Type B pancreatic cell (in vitro differentiated cells): Measurements from ENCODE around the gene PDE8B. TPM values are rescaled to one million over a fixed set of nuclear protein-coding genes. Genes with fewer than 3 reads are reported as not detected.

Experiments
- DNase-seq: peaks from one replicate; pipeline ENCODE4 v3.0.0; 2021; ENCODE audit warnings: mixed read lengths; ENCODE audit not compliant: unreplicated experiment; ENCODE audit errors: extremely low spot score
- H3K27ac Mint-ChIP-seq: 2 replicates; pipeline ENCODE4 v1.8.0; 2021; ENCODE audit warnings: mild to moderate bottlenecking, mixed read lengths
- H3K27me3 Mint-ChIP-seq: 2 replicates; pipeline ENCODE4 v1.8.0; 2021; ENCODE audit warnings: mixed read lengths
- H3K36me3 Mint-ChIP-seq: 2 replicates; pipeline ENCODE4 v1.8.0; 2021; ENCODE audit warnings: mixed read lengths
- H3K4me1 Mint-ChIP-seq: one replicate; pipeline ENCODE4 v1.8.0; 2021; ENCODE audit warnings: mixed read lengths; ENCODE audit not compliant: unreplicated experiment
- H3K4me3 Mint-ChIP-seq: 2 replicates; pipeline ENCODE4 v1.8.0; 2021; ENCODE audit warnings: mild to moderate bottlenecking, mixed read lengths
- H3K9me3 Mint-ChIP-seq: 2 replicates; pipeline ENCODE4 v1.8.0; 2021; ENCODE audit warnings: mixed read lengths
- CTCF ChIP-seq: fragments of 200-600 bp; sonication (generic); conservative IDR thresholded peaks from 2 replicates; pipeline ENCODE4 v1.5.0; 2021; ENCODE audit warnings: antibody characterized with exemption, mild to moderate bottlenecking
- total RNA-seq: library from RNA; stranded (reverse); gene quantifications from 2 replicates; pipeline ENCODE4 v1.2.1, GENCODE V29; 2021; ENCODE audit warnings: low replicate concordance

The PDE8B gene
- total RNA-seq, 1 donor from 2014 or later: 16.7 TPM

- no peak for TF ChIP-seq CTCF
Observed at GRCh38 chr5:77232574-77233358, 22.3 kb downstream of the PDE8B start.

DNA sequence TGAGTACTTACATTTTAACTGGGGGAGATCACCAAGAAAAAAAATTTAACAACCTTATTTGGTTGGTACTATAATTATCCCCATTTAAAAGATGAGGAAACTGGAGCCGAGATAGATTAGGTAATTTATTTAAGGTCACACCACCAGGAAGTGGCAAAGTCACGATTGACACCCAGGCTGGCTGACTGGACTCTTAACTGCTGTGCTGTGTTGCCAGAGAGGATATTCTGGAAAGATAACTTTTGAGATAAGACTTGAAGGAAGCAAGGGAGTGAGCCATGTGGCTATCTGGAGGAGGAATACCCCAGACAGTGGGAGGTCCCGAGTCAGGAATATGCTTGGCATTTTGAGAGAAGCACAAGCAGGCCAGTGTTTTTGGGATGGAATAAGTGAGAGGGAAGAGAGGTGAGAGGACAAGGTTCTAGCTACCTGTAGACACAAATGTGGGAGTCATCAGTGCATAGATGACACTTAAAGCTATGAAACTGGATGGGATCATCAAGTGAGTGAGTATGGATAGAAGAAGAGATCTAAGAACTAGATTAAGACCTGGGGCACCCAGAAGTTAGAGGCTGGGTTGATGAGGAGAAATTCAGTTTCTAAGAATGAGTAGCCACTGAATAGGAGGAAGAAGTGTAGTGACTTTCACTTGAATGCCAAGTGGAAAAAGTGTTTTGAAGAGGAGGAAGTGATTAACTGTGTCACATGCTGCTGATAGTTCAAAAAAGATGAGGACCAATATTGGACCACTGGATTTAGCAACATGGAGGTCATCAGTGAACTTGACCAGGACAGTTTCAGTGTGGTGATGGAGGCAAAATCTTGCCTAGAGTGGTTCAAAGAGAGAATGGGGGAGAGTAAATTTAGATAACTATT is 25.6 kb downstream of the PDE8B start:
- Mint-ChIP-seq H3K4me1 (no peaks in the 10 kb centered on the region), H3K4me3 (no peak overlapping the region), H3K36me3 (no peaks in the 10 kb centered on the region), H3K9me3 (no peaks in the 10 kb centered on the region), H3K27me3 (no peaks in the 10 kb centered on the region), H3K27ac (no peak overlapping the region)
- TF ChIP-seq CTCF: no peak
- DNase-seq: no peak

More at GRCh38 chr5:77232574-77233358, 22.3 kb downstream of the PDE8B start:
- Mint-ChIP-seq H3K27ac (no peak overlapping the region), H3K9me3 (no peaks in the 10 kb centered on the region), H3K4me3 (no peak overlapping the region), H3K36me3 (no peaks in the 10 kb centered on the region), H3K27me3 (no peaks in the 10 kb centered on the region), H3K4me1 (no peaks in the 10 kb centered on the region)
- no peak for DNase-seq

- no peaks in the 10 kb centered on the region for H3K9me3 Mint-ChIP-seq
- peak overlapping the region; percentile 16 for H3K27ac Mint-ChIP-seq
- no peaks in the 10 kb centered on the region for H3K36me3 Mint-ChIP-seq
- H3K4me3 Mint-ChIP-seq: no peak overlapping the region
- H3K4me1 Mint-ChIP-seq: no peaks in the 10 kb centered on the region
- DNase-seq: no peak
- no peaks in the 10 kb centered on the region for H3K27me3 Mint-ChIP-seq
- peak; percentile 56 for TF ChIP-seq CTCF
Observed at GRCh38 chr5:77239126-77239741, 28.8 kb downstream of the PDE8B start.

DNA sequence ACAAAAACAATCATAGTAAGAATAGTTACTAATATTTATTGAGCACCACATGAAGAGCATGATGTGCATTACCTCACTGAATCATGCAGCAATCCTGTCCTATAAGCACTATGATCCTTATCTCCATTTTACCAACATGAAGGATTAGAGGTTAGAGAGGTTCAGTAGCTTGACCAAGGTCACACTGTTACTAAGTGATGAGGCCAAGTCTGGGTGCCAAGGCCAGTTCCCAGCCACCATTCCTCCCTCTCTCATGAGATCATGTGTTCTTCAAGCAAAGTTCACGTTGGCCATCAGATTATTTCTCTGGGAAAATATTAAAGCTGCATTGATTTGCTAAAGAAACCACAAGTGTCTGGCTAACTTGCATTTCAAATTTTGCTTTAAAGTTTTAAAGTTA is 31.0 kb downstream of the PDE8B start:
- Mint-ChIP-seq H3K27me3 (no peaks in the 10 kb centered on the region), H3K4me1 (no peaks in the 10 kb centered on the region), H3K4me3 (no peak overlapping the region), H3K27ac (no peak overlapping the region), H3K36me3 (no peaks in the 10 kb centered on the region), H3K9me3 (no peaks in the 10 kb centered on the region)
- no peak for DNase-seq
- TF ChIP-seq CTCF: no peak

DNA sequence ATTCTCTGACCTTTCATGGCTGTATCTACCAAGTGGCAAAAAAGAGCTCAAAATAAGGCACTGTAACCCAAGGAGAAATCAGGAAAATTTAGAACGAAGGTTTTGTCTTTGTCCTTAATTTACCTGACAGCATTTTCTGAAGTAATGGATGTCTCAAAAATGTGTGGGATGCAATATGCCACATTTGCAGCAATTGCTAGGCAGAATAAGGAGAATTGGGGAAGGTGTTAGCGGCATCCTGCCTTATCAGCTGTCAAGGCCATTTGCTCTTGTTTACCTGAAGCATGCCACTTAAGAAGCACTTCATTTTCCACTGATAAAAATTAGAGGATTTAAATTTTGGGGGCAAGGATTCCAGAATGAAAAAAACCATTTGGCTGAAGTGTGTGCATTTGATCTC is 39.0 kb downstream of the PDE8B start:
- peaks cover 3% of the 10 kb centered on the region for H3K27me3 Mint-ChIP-seq
- no peak for TF ChIP-seq CTCF

More for the DNA sequence above, 39.0 kb downstream of the PDE8B start:
- no peak for DNase-seq
- no peak overlapping the region for H3K27ac Mint-ChIP-seq
- H3K9me3 Mint-ChIP-seq: no peaks in the 10 kb centered on the region
- H3K4me3 Mint-ChIP-seq: no peak overlapping the region
- H3K4me1 Mint-ChIP-seq: no peaks in the 10 kb centered on the region
- no peaks in the 10 kb centered on the region for H3K36me3 Mint-ChIP-seq
